ENCODE results near the gene NFKBIA.
"Not testable (repeated sequence)": the region's sequence is repeated elsewhere in the genome, so short reads cannot be mapped to it uniquely, and the experiment has no call there.

- TF ChIP-seq CTCF (conservative IDR thresholded peaks at IDR 0.05); ZFX (IDR thresholded peaks at IDR 0.05): not testable (repeated sequence)
Measured at GRCh38 chr14:35355235-35355634, 49.3 kb downstream of the NFKBIA start.

Measured in C4-2B (cell line).